GM12864 (cell line): ENCODE data around the gene SLC30A10.
"Not testable (repeated sequence)": the region's sequence is repeated elsewhere in the genome, so short reads cannot be mapped to it uniquely, and the experiment has no call there.

Source experiments
- DNase-seq: peaks from one replicate; pipeline ENCODE4 v3.0.0-alpha.2; 2011; ENCODE audit warnings: low read depth
- H3K4me3 ChIP-seq: 2 replicates; pipeline ENCODE4 v1.5.1; 2011; ENCODE audit warnings: mild to moderate bottlenecking, low read depth, low read length, control low read depth
- TF ChIP-seq, protein P1 (sequence below): IDR thresholded peaks from 2 replicates; pipeline ENCODE4 v1.5.1; 2011; ENCODE audit warnings: low read depth, mild to moderate bottlenecking, moderate library complexity, low read length, control low read depth, inconsistent platforms; ENCODE audit errors: missing control alignments

SLC30A10 gene

GRCh38 chr1:219913005-219913770 lies 15.2 kb downstream of the SLC30A10 start:
- TF ChIP-seq, protein P1, sequence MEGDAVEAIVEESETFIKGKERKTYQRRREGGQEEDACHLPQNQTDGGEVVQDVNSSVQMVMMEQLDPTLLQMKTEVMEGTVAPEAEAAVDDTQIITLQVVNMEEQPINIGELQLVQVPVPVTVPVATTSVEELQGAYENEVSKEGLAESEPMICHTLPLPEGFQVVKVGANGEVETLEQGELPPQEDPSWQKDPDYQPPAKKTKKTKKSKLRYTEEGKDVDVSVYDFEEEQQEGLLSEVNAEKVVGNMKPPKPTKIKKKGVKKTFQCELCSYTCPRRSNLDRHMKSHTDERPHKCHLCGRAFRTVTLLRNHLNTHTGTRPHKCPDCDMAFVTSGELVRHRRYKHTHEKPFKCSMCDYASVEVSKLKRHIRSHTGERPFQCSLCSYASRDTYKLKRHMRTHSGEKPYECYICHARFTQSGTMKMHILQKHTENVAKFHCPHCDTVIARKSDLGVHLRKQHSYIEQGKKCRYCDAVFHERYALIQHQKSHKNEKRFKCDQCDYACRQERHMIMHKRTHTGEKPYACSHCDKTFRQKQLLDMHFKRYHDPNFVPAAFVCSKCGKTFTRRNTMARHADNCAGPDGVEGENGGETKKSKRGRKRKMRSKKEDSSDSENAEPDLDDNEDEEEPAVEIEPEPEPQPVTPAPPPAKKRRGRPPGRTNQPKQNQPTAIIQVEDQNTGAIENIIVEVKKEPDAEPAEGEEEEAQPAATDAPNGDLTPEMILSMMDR: no peak
- H3K4me3 ChIP-seq: no peak overlapping the region
- DNase-seq: no peak

DNA sequence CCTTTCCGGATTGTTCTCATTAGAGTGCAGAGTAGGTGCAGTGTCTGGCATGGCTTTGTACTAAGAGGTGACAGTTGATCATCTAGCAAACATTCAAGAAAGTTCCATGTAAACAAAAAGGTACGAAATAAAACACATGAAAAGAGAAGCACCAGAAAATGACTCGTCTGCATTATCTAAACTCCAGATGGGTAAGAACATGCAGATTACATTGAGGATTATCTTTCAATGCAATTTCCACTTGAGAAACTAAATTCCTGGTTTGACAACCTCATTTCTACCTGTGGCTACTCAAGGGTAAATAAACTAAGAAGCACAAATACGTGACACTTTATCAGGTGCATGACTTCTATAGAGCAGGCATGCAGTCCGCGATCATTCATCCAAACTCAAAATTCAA lies 17.6 kb downstream of the SLC30A10 start:
- no peak overlapping the region for H3K4me3 ChIP-seq
- no peak for DNase-seq
- TF ChIP-seq, protein P1: no peak

DNA sequence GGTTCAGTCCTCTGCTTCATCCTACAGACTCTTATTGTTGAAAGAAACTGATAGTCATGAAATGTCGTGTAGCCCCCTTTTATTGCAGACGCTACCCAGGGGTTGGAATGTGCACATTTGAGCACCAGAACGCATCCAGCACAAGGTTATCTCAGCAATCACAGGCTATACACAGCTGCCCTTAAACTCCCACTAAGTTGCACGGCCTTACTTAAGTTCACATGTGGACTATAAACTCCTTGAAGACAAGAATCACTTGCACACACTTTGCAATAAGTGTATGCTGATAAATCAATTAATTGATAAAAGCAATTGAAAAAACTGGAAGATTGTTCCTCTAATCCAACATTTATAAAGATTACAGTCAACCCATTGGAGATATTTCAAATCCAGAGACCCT lies 18.9 kb downstream of the SLC30A10 start:
- no peak overlapping the region for H3K4me3 ChIP-seq
- DNase-seq: no peak
- TF ChIP-seq, protein P1: no peak

DNA sequence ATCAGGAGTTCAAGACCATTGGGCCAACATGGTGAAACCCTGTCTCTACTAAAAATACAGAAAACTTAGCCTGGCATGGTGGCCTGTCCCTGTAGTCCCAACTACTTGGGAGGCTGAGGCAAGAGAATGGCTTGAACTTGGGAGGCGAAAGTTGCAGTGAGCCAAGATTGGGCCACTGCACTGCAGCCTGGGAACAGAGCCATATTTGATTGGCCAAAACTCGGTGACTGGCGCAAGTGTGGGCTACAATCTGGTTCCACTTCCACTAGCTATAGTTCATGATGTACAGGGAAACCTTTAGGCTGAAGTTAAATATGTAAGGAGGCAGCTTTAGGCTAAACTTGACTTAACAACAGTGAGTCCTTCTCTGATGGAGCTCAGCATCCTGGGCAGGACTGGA lies 20.2 kb downstream of the SLC30A10 start:
- H3K4me3 ChIP-seq: no peak overlapping the region
- TF ChIP-seq, protein P1: no peak

DNA sequence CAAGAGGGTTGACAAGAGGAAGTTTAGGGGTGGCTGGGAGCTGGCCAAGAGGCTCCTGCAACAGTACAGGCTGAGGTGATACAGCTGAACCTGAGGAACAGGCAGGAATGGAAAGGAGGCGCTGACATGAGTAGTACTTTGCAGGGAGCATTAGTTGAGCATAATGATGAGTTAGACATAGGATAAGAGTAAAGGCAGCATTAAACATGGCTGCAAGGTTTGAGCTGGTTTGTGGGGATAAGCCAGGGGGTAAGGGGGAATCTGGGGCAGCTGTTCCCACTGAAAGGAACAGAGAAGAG lies 20.6 kb downstream of the SLC30A10 start:
- TF ChIP-seq, protein P1: no peak
- no peak for DNase-seq
- H3K4me3 ChIP-seq: no peak overlapping the region

More for the DNA sequence above, 20.2 kb downstream of the SLC30A10 start:
- no peak for DNase-seq

DNA sequence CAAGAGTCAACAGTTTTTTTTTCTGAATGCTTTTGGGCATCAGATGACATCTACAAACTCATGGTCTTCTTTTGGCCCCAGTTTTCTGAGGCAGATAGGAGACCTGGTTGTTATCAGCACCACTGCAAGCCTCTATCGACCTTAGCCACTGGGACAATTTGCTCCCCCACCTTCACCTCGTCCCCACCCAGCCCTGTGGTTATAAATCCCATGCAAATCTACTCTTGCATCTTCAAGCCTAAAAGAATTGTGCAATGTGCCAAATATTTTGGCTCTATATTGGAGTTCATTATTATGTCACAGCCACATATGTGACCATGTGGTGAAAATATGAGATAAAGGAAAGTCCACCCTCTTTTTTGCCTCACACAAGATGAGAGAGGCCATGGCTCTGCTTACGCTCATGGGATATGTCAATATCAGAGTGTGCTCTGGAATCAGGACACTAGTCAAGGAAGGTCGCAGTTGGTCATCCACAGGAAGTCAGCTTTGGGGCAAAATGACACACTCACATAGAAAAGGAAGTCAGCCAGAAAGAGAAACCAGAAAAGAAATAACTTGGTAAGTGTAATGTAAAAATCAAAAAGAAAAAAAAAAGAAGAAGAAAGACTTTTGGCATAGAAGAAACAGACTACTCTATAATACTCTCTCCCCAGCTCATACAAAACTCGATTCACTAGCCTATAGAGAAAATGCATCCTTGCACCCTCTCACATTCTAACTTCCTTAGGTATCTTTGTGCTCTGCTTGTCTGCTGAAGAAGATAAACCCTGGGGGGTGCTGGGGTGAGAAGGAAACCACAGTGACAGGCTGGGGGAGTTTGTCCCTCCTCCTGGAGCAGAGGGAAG lies 21.2 kb downstream of the SLC30A10 start:
- TF ChIP-seq, protein P1: no peak
- H3K4me3 ChIP-seq: no peak overlapping the region
- DNase-seq: no peak

GRCh38 chr1:219906565-219906923 lies 21.8 kb downstream of the SLC30A10 start:
- not testable (repeated sequence) for DNase-seq, H3K4me3 ChIP-seq
